ENCODE measurements around the gene FBXO28. TPM values are rescaled to one million over a fixed set of nuclear protein-coding genes. Genes with fewer than 3 reads are reported as not detected.
"Not testable (repeated sequence)": the region's sequence is repeated elsewhere in the genome, so short reads cannot be mapped to it uniquely, and the experiment has no call there.

FBXO28 gene
- total RNA-seq, 4 donors from 2014 or later: 58.0 to 84.1 (median 67.2) TPM

GRCh38 chr1:224068458-224069072, 45.3 kb upstream of the FBXO28 start:
- intact Hi-C loops (cut with DNase I; ENCODE audit: low total_unique reads): no loop called here
- 70 to 81% methylated on average over 4 of the region's 4 CpGs for WGBS, 2 donors
- TF ChIP-seq CTCF (IDR thresholded peaks at IDR 0.05) (no peak), POLR2A (IDR thresholded peaks at IDR 0.05) (no peak)
- no peak overlapping the region for H3K4me3 ChIP-seq (ENCODE audit: low read depth, poor library complexity, severe bottlenecking)
- DNase-seq (ENCODE audit: low spot score in 2 of 2): no peak

GRCh38 chr1:224069138-224069537, 44.8 kb upstream of the FBXO28 start:
- no peak for TF ChIP-seq CTCF (IDR thresholded peaks at IDR 0.05)
- no peak for TF ChIP-seq POLR2A (IDR thresholded peaks at IDR 0.05)
- DNase-seq (ENCODE audit: low spot score in 2 of 2): no peak
- no peak overlapping the region for H3K4me3 ChIP-seq (ENCODE audit: low read depth, poor library complexity, severe bottlenecking)
- 67 to 79% methylated on average over 3 of the region's 3 CpGs for WGBS, 2 donors
- intact Hi-C loops (cut with DNase I; ENCODE audit: low total_unique reads): no loop called here

GRCh38 chr1:224070521-224070920, 43.4 kb upstream of the FBXO28 start:
- intact Hi-C loops (cut with DNase I; ENCODE audit: low total_unique reads): no loop called here
- 78 to 84% methylated on average over 2 of the region's 2 CpGs for WGBS, 2 donors
- TF ChIP-seq CTCF (IDR thresholded peaks at IDR 0.05): no peak
- TF ChIP-seq POLR2A (IDR thresholded peaks at IDR 0.05): no peak
- H3K4me3 ChIP-seq (ENCODE audit: low read depth, poor library complexity, severe bottlenecking): no peak overlapping the region
- no peak for DNase-seq (ENCODE audit: low spot score in 2 of 2)

GRCh38 chr1:224076407-224076806, 37.5 kb upstream of the FBXO28 start:
- TF ChIP-seq CTCF (IDR thresholded peaks at IDR 0.05) (no peak), POLR2A (IDR thresholded peaks at IDR 0.05) (no peak)
- DNase-seq (ENCODE audit: low spot score in 2 of 2): no peak
- H3K4me3 ChIP-seq (ENCODE audit: low read depth, poor library complexity, severe bottlenecking): no peak overlapping the region
- intact Hi-C loops (cut with DNase I; ENCODE audit: low total_unique reads): no loop called here
- 77 to 87% methylated on average over 3 of the region's 3 CpGs for WGBS, 2 donors

GRCh38 chr1:224079644-224080043, 34.3 kb upstream of the FBXO28 start:
- WGBS, 2 donors: 80 to 85% methylated on average over 9 of the region's 9 CpGs
- H3K4me3 ChIP-seq (ENCODE audit: low read depth, poor library complexity, severe bottlenecking); intact Hi-C loops (cut with DNase I; ENCODE audit: low total_unique reads); DNase-seq (ENCODE audit: low spot score in 2 of 2): not testable (repeated sequence)

GRCh38 chr1:224080115-224080774, 33.7 kb upstream of the FBXO28 start:
- no peak for DNase-seq (ENCODE audit: low spot score in 2 of 2)
- no peak for TF ChIP-seq POLR2A (IDR thresholded peaks at IDR 0.05)
- TF ChIP-seq CTCF (IDR thresholded peaks at IDR 0.05): no peak
- H3K4me3 ChIP-seq (ENCODE audit: low read depth, poor library complexity, severe bottlenecking): no peak overlapping the region
- intact Hi-C loops (cut with DNase I; ENCODE audit: low total_unique reads): no loop called here
- 65 to 68% methylated on average over 9 of the region's 9 CpGs for WGBS, 2 donors
